Measurements from ENCODE around the gene C4BPA. TPM values are rescaled to one million over a fixed set of nuclear protein-coding genes. Genes with fewer than 3 reads are reported as not detected.

Gene C4BPA
- total and polyA plus RNA-seq, 2 of the 4 experiments (the other 2 are of a cell fraction) = not detected

DNA sequence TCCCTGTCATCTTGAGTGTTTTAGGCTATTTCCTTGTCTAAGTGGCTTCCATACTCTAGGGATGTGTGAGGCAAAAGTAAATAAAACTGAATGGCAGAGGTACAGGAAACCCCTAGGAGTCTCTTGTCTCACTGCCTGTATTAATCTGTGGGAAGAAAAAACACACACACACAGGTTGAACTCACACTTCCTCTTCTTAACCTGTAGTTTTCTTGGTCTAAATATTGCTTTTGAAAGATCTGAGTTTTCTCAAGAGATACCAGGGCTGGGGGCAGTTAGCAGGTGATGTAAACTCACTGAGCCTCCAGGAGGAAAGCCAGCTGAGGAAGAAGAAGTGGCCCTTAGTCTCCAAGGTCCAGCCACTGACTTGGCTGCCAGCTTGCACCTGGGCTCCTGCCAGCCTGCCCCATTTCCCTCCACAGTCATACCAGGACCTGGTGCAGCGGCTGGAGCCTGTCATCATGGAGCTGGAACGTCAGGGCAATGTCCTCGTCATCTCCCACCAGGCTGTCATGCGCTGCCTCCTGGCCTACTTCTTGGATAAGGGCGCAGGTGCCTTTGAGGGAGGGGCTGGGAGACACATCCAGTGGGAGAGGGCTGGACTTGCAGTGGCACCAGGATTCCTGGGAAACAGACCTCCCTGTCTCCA, 34.1 kb upstream of the C4BPA start:
- Histone ChIP-seq H2AK9ac (replicated peaks; ENCODE audit: low read depth, low read length, poor library complexity) (no peak overlapping the region), H3K4me1 (ENCODE audit: control insufficient read depth, insufficient read depth, low read length) (no peaks in the 10 kb centered on the region), H3K9ac (ENCODE audit: low read depth, low read length) (no peak overlapping the region), H3K79me1 (ENCODE audit: low read depth in 1 of 2, low read length in 2 of 2) (no peaks in the 10 kb centered on the region), H3K4ac (ENCODE audit: low read depth, low read length) (no peak overlapping the region), H3K4me2 (ENCODE audit: low read depth, low read length) (no peak overlapping the region), H4K5ac (ENCODE audit: low read depth, low read length) (no peak overlapping the region), H2BK5ac (ENCODE audit: low read depth, low read length, poor library complexity, severe bottlenecking) (no peak overlapping the region), H3K9me1 (ENCODE audit: insufficient read depth, low read length) (no peaks in the 10 kb centered on the region), H3K4me3 (ENCODE audit: insufficient read depth, low read depth, low read length) (no peak overlapping the region), H3K36me3 (ENCODE audit: control insufficient read depth, insufficient read depth, low read length) (no peaks in the 10 kb centered on the region), H3K23ac (ENCODE audit: low read depth, low read length) (no peak overlapping the region), H3K27me3 (ENCODE audit: control insufficient read depth, insufficient read depth, low read length) (no peaks in the 10 kb centered on the region), H4K8ac (ENCODE audit: low read depth in 2 of 2, low read length in 2 of 2) (no peak overlapping the region), H3K9me3 (ENCODE audit: control insufficient read depth, insufficient read depth, low read length) (no peaks in the 10 kb centered on the region), H2BK120ac (ENCODE audit: low read depth, low read length) (no peak overlapping the region), H4K20me1 (ENCODE audit: insufficient read depth, low read length) (no peaks in the 10 kb centered on the region), H3K14ac (replicated peaks; ENCODE audit: low read depth, low read length) (no peak overlapping the region), H3K18ac (ENCODE audit: low read depth, low read length) (no peak overlapping the region), H3K56ac (ENCODE audit: extremely low read depth, insufficient read depth, low read length) (no peak overlapping the region), H4K91ac (ENCODE audit: insufficient read depth, low read depth, low read length) (no peak overlapping the region), H2AK5ac (ENCODE audit: low read depth, low read length) (no peak overlapping the region), H3K27ac (ENCODE audit: insufficient read depth, low read length) (no peak overlapping the region), H2BK20ac (ENCODE audit: low read depth, low read length) (no peak overlapping the region), H2BK15ac (ENCODE audit: low read depth, low read length) (no peak overlapping the region), H2AFZ (replicated peaks; ENCODE audit: low read length, poor library complexity) (no peak overlapping the region)
- BruUV-seq (replicated peaks) = no TSS peak
- no CpG with 5 or more reads among the region's 5 CpGs for WGBS, 2 experiments (ENCODE audit: extremely low coverage in 2 of 2, insufficient read length in 1 of 2)
- dilution Hi-C loops (cut with HindIII; ENCODE audit: low sequenced_read_pairs, unreplicated experiment) (no loop called here), intact Hi-C loops (cut with micrococcal nuclease) (loop anchor here (10.0 kb wide), 2 partner anchors 155 to 315 kb away; no protein-coding TSS in a partner anchor), in situ Hi-C loops (cut with MboI; ENCODE audit: low sequenced_read_pairs) (no loop called here)
- no peak for DNase-seq
- CTCF ChIA-PET = no interaction called here
- POLR2A ChIA-PET (ENCODE audit: unreplicated experiment) = no interaction called here
- TF ChIP-seq MAFK (IDR thresholded peaks at IDR 0.05; ENCODE audit: low read depth, low read length) = no peak
- TF ChIP-seq CEBPB (IDR thresholded peaks at IDR 0.05; ENCODE audit: low read depth, low read length) = no peak
- no peak for TF ChIP-seq SMC3 (IDR thresholded peaks at IDR 0.05; ENCODE audit: low read depth, low read length)
- TF ChIP-seq, protein P1, sequence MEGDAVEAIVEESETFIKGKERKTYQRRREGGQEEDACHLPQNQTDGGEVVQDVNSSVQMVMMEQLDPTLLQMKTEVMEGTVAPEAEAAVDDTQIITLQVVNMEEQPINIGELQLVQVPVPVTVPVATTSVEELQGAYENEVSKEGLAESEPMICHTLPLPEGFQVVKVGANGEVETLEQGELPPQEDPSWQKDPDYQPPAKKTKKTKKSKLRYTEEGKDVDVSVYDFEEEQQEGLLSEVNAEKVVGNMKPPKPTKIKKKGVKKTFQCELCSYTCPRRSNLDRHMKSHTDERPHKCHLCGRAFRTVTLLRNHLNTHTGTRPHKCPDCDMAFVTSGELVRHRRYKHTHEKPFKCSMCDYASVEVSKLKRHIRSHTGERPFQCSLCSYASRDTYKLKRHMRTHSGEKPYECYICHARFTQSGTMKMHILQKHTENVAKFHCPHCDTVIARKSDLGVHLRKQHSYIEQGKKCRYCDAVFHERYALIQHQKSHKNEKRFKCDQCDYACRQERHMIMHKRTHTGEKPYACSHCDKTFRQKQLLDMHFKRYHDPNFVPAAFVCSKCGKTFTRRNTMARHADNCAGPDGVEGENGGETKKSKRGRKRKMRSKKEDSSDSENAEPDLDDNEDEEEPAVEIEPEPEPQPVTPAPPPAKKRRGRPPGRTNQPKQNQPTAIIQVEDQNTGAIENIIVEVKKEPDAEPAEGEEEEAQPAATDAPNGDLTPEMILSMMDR (conservative IDR thresholded peaks at IDR 0.05; ENCODE audit: low read depth, low read length) = no peak
- TF ChIP-seq, protein P2, sequence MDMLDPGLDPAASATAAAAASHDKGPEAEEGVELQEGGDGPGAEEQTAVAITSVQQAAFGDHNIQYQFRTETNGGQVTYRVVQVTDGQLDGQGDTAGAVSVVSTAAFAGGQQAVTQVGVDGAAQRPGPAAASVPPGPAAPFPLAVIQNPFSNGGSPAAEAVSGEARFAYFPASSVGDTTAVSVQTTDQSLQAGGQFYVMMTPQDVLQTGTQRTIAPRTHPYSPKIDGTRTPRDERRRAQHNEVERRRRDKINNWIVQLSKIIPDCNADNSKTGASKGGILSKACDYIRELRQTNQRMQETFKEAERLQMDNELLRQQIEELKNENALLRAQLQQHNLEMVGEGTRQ (IDR thresholded peaks at IDR 0.05; ENCODE audit: low read depth, low read length) = no peak
- ATAC-seq (ENCODE audit: low read depth) = no peak

Data from IMR-90 (cell line).